ENCODE results near the gene OR5A2.

The OR5A2 gene

GRCh38 chr11:59418156-59418555, 8.1 kb downstream of the OR5A2 start:
- H3K4me2 ChIP-seq (ENCODE audit: low read length) = no peak overlapping the region
- TF ChIP-seq CTCF (IDR thresholded peaks at IDR 0.05; ENCODE audit: low read depth, low read length, poor library complexity, severe bottlenecking) = no peak
- TF ChIP-seq EZH2phosphoT487 (IDR thresholded peaks at IDR 0.05; ENCODE audit: borderline replicate concordance, low read length) = no peak
- H3K9me3 ChIP-seq (ENCODE audit: control insufficient read depth, insufficient read depth, low read length) = peaks cover 2% of the 10 kb centered on the region; the same call in 1 of the 2 replicates
- H3K27ac ChIP-seq (ENCODE audit: low read depth, low read length) = no peak overlapping the region
- no peak overlapping the region for H3K4me3 ChIP-seq (ENCODE audit: low read length)
- H3K9me2 ChIP-seq (replicated peaks; ENCODE audit: control insufficient read depth, low read length) = no peaks in the 10 kb centered on the region
- H3K4me1 ChIP-seq (ENCODE audit: control insufficient read depth, low read length) = peaks cover 5% of the 10 kb centered on the region; the same call in 1 of the 2 replicates
- no peaks in the 10 kb centered on the region for H3K79me2 ChIP-seq (ENCODE audit: control insufficient read depth, low read length)
- H3K36me3 ChIP-seq (ENCODE audit: control insufficient read depth, low read length) = no peaks in the 10 kb centered on the region
- H3F3A ChIP-seq (ENCODE audit: control insufficient read depth, insufficient read depth) = no peaks in the 10 kb centered on the region
- H4K20me1 ChIP-seq (ENCODE audit: control insufficient read depth, insufficient read depth, low read depth, low read length) = no peaks in the 10 kb centered on the region
- peaks cover 12% of the 10 kb centered on the region; the same call in 1 of the 2 replicates for H3K27me3 ChIP-seq (ENCODE audit: control insufficient read depth, low read length)

GRCh38 chr11:59417023-59417422, 9.2 kb downstream of the OR5A2 start:
- Histone ChIP-seq H3K4me2 (ENCODE audit: low read length) (no peak overlapping the region), H3K4me1 (ENCODE audit: control insufficient read depth, low read length) (peaks cover 5% of the 10 kb centered on the region; the same call in 1 of the 2 replicates), H3K27me3 (ENCODE audit: control insufficient read depth, low read length) (peaks cover 13% of the 10 kb centered on the region; the same call in 1 of the 2 replicates), H3K79me2 (ENCODE audit: control insufficient read depth, low read length) (no peaks in the 10 kb centered on the region), H3K9me3 (ENCODE audit: control insufficient read depth, insufficient read depth, low read length) (peaks cover 3% of the 10 kb centered on the region; the same call in 1 of the 2 replicates), H3K27ac (ENCODE audit: low read depth, low read length) (no peak overlapping the region), H3F3A (ENCODE audit: control insufficient read depth, insufficient read depth) (no peaks in the 10 kb centered on the region), H3K4me3 (ENCODE audit: low read length) (no peak overlapping the region), H3K36me3 (ENCODE audit: control insufficient read depth, low read length) (no peaks in the 10 kb centered on the region), H3K9me2 (replicated peaks; ENCODE audit: control insufficient read depth, low read length) (no peaks in the 10 kb centered on the region), H4K20me1 (ENCODE audit: control insufficient read depth, insufficient read depth, low read depth, low read length) (no peaks in the 10 kb centered on the region)
- TF ChIP-seq EZH2phosphoT487 (IDR thresholded peaks at IDR 0.05; ENCODE audit: borderline replicate concordance, low read length) = no peak
- TF ChIP-seq CTCF (IDR thresholded peaks at IDR 0.05; ENCODE audit: low read depth, low read length, poor library complexity, severe bottlenecking) = no peak

- H4K20me1 ChIP-seq (ENCODE audit: control insufficient read depth, insufficient read depth, low read depth, low read length) = no peaks in the 10 kb centered on the region
- H3F3A ChIP-seq (ENCODE audit: control insufficient read depth, insufficient read depth) = no peaks in the 10 kb centered on the region
- no peak overlapping the region for H3K4me3 ChIP-seq (ENCODE audit: low read length)
- no peaks in the 10 kb centered on the region for H3K9me2 ChIP-seq (replicated peaks; ENCODE audit: control insufficient read depth, low read length)
- H3K27me3 ChIP-seq (ENCODE audit: control insufficient read depth, low read length) = peaks cover 13% of the 10 kb centered on the region; the same call in 1 of the 2 replicates
- H3K9me3 ChIP-seq (ENCODE audit: control insufficient read depth, insufficient read depth, low read length) = peaks cover 3% of the 10 kb centered on the region; the same call in 1 of the 2 replicates
- no peak overlapping the region for H3K4me2 ChIP-seq (ENCODE audit: low read length)
- no peaks in the 10 kb centered on the region for H3K36me3 ChIP-seq (ENCODE audit: control insufficient read depth, low read length)
- peaks cover 5% of the 10 kb centered on the region; the same call in 1 of the 2 replicates for H3K4me1 ChIP-seq (ENCODE audit: control insufficient read depth, low read length)
- H3K79me2 ChIP-seq (ENCODE audit: control insufficient read depth, low read length) = no peaks in the 10 kb centered on the region
- no peak overlapping the region for H3K27ac ChIP-seq (ENCODE audit: low read depth, low read length)
- TF ChIP-seq CTCF (IDR thresholded peaks at IDR 0.05; ENCODE audit: low read depth, low read length, poor library complexity, severe bottlenecking) (no peak), EZH2phosphoT487 (IDR thresholded peaks at IDR 0.05; ENCODE audit: borderline replicate concordance, low read length) (no peak)
These were observed 9.6 kb downstream of the OR5A2 start for GRCh38 chr11:59416613-59417012.

Data from DOHH2 (cell line).